PC-9 (cell line): ENCODE data around the gene WNK2. TPM values are rescaled to one million over a fixed set of nuclear protein-coding genes. Genes with fewer than 3 reads are reported as not detected.

Experiments
- BruUV-seq: library from RNA; stranded (reverse); fragments of 400-500 nt; replicated peaks from 2 replicates; lab custom pipeline; 2021; lab: Mats Ljungman, UMichigan
- CTCF ChIA-PET: fragments of 300-600 bp; sonication (Branson Sonifier 250); formaldehyde crosslinking; loops from one replicate; lab custom pipeline; 2022; ENCODE audit warnings: antibody characterized with exemption; lab: Charles Lee
- POLR2A ChIA-PET: fragments of 300-600 bp; sonication (Branson Sonifier 250); formaldehyde crosslinking; loops from one replicate; lab custom pipeline; 2022; ENCODE audit warnings: antibody characterized with exemption; ENCODE audit not compliant: unreplicated experiment; lab: Charles Lee
- DNase-seq, 2 experiments: peaks; one replicate each; pipeline versions ENCODE4 v3.0.0 to v3.0.0-alpha.2; 2015 to 2022; ENCODE audit warnings: mixed read lengths in 1 of 2
- H2AFZ ChIP-seq: fragments of 200-600 bp; sonication (generic); 2 replicates; pipeline ENCODE4 v1.8.1; 2017; ENCODE audit warnings: antibody characterized with exemption
- H3F3A ChIP-seq: fragments of 200-600 bp; sonication (generic); 2 replicates; pipeline ENCODE4 v1.8.1; 2017; ENCODE audit warnings: antibody characterized with exemption, mild to moderate bottlenecking, low read depth; ENCODE audit not compliant: insufficient read depth
- H3K27ac ChIP-seq: fragments of 200-600 bp; sonication (generic); 2 replicates; pipeline ENCODE4 v1.6.1; 2016; ENCODE audit warnings: mixed run types
- H3K27me3 ChIP-seq: fragments of 200-600 bp; sonication (generic); 2 replicates; pipeline ENCODE4 v1.6.1; 2016; ENCODE audit warnings: low read depth, mixed run types; ENCODE audit not compliant: insufficient read depth
- H3K36me3 ChIP-seq: fragments of 200-600 bp; sonication (generic); 2 replicates; pipeline ENCODE4 v1.6.1; 2016; ENCODE audit warnings: low read depth, mixed run types
- H3K4me1 ChIP-seq: fragments of 200-600 bp; sonication (generic); replicated peaks from 2 replicates; pipeline ENCODE4 v1.6.1; 2016; ENCODE audit warnings: mixed run types; ENCODE audit not compliant: insufficient read depth
- H3K4me2 ChIP-seq: fragments of 200-600 bp; sonication (generic); 2 replicates; pipeline ENCODE4 v1.6.1; 2017; ENCODE audit warnings: mixed run types
- H3K4me3 ChIP-seq: fragments of 200-600 bp; sonication (generic); 2 replicates; pipeline ENCODE4 v1.6.1; 2016; ENCODE audit warnings: mixed run types
- H3K79me2 ChIP-seq: fragments of 200-600 bp; sonication (generic); 2 replicates; pipeline ENCODE4 v1.6.1; 2017; ENCODE audit warnings: low read depth, mixed run types
- H3K9me2 ChIP-seq: fragments of 200-600 bp; sonication (generic); 2 replicates; pipeline ENCODE4 v1.8.1; 2017; ENCODE audit warnings: mild to moderate bottlenecking; ENCODE audit not compliant: insufficient read depth
- H3K9me3 ChIP-seq: fragments of 200-600 bp; sonication (generic); 2 replicates; pipeline ENCODE4 v1.8.1; 2016; ENCODE audit warnings: low read depth; ENCODE audit not compliant: insufficient read depth
- H4K20me1 ChIP-seq: fragments of 200-600 bp; sonication (generic); 2 replicates; pipeline ENCODE4 v1.8.1; 2017; ENCODE audit not compliant: insufficient read depth
- EZH2 ChIP-seq: fragments of 200-600 bp; sonication (generic); IDR thresholded peaks from 2 replicates; pipeline ENCODE4 v1.8.0; 2017; ENCODE audit warnings: antibody characterized with exemption, low read depth
- intact Hi-C: fragments of 100-400 bp; cut with micrococcal nuclease; formaldehyde crosslinking; loops from one replicate; pipeline ENCODE4 v1.10.0; 2022; ENCODE audit not compliant: unreplicated experiment
- total RNA-seq: library from RNA; stranded (reverse); gene quantifications from 2 replicates; pipeline ENCODE4 v1.2.3, GENCODE V29; 2021
- TF ChIP-seq, protein P1 (sequence below): fragments of 200-600 bp; sonication (generic); conservative IDR thresholded peaks from 2 replicates; pipeline ENCODE4 v1.6.1; 2017; ENCODE audit warnings: mixed run types, antibody characterized with exemption, mild to moderate bottlenecking, moderate library complexity

Gene WNK2
- total RNA-seq, 1 experiment from 2014 or later, result 44.6 TPM

DNA sequence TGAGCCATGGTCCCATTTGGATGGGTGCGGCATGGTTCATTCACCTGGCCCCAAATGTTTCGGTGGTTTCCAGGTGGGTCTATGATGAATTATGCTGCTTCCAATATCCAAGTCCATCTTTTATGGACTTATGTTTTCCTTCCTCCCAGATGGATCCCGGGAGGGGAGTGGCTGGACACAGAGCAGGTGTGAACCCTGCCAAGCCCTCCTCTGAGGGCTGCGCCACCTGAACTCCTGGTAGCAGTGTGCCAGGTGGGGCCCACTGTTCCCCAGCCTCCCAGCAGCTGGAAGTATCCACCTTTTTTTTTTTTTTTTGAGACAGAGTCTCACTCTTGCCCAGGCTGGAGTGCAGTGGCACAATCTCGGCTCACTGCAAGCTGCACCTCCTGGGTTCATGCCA is 42.9 kb downstream of the WNK2 start:
- Histone ChIP-seq H2AFZ (no peak overlapping the region), H3K9me3 (no peaks in the 10 kb centered on the region), H3K27me3 (no peaks in the 10 kb centered on the region), H4K20me1 (no peaks in the 10 kb centered on the region), H3F3A (peaks cover 43% of the 10 kb centered on the region), H3K9me2 (no peaks in the 10 kb centered on the region), H3K27ac (no peak overlapping the region), H3K4me1 (peaks cover 46% of the 10 kb centered on the region), H3K36me3 (no peaks in the 10 kb centered on the region), H3K4me2 (no peak overlapping the region), H3K4me3 (no peak overlapping the region), H3K79me2 (peaks cover 38% of the 10 kb centered on the region)
- intact Hi-C loops, result no loop called here
- ChIA-PET CTCF (no interaction called here), POLR2A (no interaction called here)
- TF ChIP-seq EZH2, result no peak
- TF ChIP-seq, protein P1, sequence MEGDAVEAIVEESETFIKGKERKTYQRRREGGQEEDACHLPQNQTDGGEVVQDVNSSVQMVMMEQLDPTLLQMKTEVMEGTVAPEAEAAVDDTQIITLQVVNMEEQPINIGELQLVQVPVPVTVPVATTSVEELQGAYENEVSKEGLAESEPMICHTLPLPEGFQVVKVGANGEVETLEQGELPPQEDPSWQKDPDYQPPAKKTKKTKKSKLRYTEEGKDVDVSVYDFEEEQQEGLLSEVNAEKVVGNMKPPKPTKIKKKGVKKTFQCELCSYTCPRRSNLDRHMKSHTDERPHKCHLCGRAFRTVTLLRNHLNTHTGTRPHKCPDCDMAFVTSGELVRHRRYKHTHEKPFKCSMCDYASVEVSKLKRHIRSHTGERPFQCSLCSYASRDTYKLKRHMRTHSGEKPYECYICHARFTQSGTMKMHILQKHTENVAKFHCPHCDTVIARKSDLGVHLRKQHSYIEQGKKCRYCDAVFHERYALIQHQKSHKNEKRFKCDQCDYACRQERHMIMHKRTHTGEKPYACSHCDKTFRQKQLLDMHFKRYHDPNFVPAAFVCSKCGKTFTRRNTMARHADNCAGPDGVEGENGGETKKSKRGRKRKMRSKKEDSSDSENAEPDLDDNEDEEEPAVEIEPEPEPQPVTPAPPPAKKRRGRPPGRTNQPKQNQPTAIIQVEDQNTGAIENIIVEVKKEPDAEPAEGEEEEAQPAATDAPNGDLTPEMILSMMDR, result no peak
- BruUV-seq, result no TSS peak
- DNase-seq, result no peak

DNA sequence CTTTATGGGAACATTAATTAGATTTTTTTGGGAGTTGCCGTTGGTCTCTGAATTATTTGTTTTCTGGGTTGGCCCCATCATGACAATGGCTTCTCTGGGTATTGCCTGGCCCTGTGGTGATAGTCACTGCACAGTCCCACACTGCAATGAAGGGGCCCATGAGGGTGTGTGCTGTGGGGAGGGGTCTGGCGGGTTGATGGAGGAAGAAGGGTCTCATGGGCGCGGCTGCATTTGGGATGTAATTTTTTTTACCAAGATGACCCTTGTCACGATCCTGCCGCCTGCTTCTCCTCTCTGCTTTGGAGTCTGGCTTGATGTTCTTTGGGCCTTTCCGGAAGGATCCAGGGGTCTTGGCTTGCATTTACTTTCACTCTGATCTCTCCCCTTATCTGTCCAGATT is 44.1 kb downstream of the WNK2 start:
- Histone ChIP-seq H2AFZ (no peak overlapping the region), H3K36me3 (no peaks in the 10 kb centered on the region), H3K4me3 (no peak overlapping the region), H3K4me2 (no peak overlapping the region), H3K4me1 (peaks cover 42% of the 10 kb centered on the region), H3K9me2 (no peaks in the 10 kb centered on the region), H4K20me1 (no peaks in the 10 kb centered on the region), H3K79me2 (peaks cover 38% of the 10 kb centered on the region), H3K9me3 (no peaks in the 10 kb centered on the region), H3K27me3 (no peaks in the 10 kb centered on the region), H3K27ac (no peak overlapping the region), H3F3A (peaks cover 31% of the 10 kb centered on the region)
- DNase-seq, result no peak
- intact Hi-C loops, result no loop called here
- TF ChIP-seq EZH2, result no peak
- POLR2A ChIA-PET, result no interaction called here
- CTCF ChIA-PET, result no interaction called here
- BruUV-seq, result no TSS peak

DNA sequence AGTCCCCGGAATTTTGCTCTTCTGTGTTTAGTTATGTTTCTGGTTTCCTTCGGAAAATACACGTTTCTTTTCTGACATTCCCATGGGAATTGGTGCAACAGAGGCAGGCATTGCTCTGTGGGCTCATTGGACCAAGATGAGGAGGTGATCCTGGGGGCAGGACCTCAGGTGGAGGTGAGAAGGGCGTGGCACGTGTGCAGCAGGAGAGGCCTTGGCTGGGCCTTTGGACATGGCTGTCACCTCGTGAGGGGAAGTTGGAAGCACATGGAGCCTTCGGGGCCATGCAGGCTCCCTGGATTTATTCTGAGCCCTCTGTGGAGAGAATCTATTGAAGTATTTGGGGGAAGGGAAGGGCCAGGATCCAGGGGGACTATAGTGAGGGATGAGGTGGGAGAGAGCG is 44.5 kb downstream of the WNK2 start:
- TF ChIP-seq, protein P1, result no peak
- TF ChIP-seq EZH2, result no peak
- no peaks in the 10 kb centered on the region for H3K27me3 ChIP-seq
- H3K9me2 ChIP-seq, result no peaks in the 10 kb centered on the region
- DNase-seq, result no peak
- ChIA-PET POLR2A (no interaction called here), CTCF (no interaction called here)
- H3K4me2 ChIP-seq, result no peak overlapping the region
- no peaks in the 10 kb centered on the region for H3K36me3 ChIP-seq
- no peak overlapping the region for H2AFZ ChIP-seq
- no peaks in the 10 kb centered on the region for H4K20me1 ChIP-seq
- intact Hi-C loops, result no loop called here
- no peak overlapping the region for H3K27ac ChIP-seq
- H3K9me3 ChIP-seq, result no peaks in the 10 kb centered on the region
- peaks cover 44% of the 10 kb centered on the region for H3K4me1 ChIP-seq
- BruUV-seq, result no TSS peak
- H3F3A ChIP-seq, result peaks cover 29% of the 10 kb centered on the region
- H3K79me2 ChIP-seq, result peaks cover 38% of the 10 kb centered on the region
- no peak overlapping the region for H3K4me3 ChIP-seq

DNA sequence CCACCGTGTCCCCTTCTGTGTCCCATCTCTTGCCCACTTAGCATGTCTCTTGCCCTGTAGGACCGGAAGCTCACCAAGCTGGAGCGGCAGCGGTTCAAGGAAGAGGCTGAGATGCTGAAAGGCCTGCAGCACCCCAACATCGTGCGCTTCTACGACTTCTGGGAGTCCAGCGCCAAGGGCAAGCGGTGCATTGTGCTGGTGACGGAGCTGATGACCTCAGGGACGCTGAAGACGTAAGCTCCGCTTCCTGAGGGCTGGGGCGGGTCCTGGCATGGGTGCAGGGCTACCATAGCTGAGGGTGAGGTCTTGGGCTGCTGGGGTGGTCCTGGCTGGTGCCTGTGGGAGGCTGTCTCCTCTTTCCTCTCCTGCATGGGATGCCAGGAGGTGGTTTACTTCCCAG is 45.7 kb downstream of the WNK2 start:
- CTCF ChIA-PET, result no interaction called here
- DNase-seq, result no peak
- no TSS peak for BruUV-seq
- H4K20me1 ChIP-seq, result no peaks in the 10 kb centered on the region
- peaks cover 38% of the 10 kb centered on the region for H3K79me2 ChIP-seq
- no peaks in the 10 kb centered on the region for H3K9me2 ChIP-seq
- H3K27ac ChIP-seq, result no peak overlapping the region
- POLR2A ChIA-PET, result no interaction called here
- H3K9me3 ChIP-seq, result no peaks in the 10 kb centered on the region
- no peaks in the 10 kb centered on the region for H3K36me3 ChIP-seq
- H2AFZ ChIP-seq, result no peak overlapping the region
- TF ChIP-seq, protein P1, result no peak
- no peak for TF ChIP-seq EZH2
- peaks cover 18% of the 10 kb centered on the region for H3F3A ChIP-seq
- H3K4me2 ChIP-seq, result no peak overlapping the region
- no peak overlapping the region for H3K4me3 ChIP-seq
- intact Hi-C loops, result no loop called here
- no peaks in the 10 kb centered on the region for H3K27me3 ChIP-seq
- peaks cover 38% of the 10 kb centered on the region for H3K4me1 ChIP-seq
